ENCODE data around the gene PDE4D.

DNA sequence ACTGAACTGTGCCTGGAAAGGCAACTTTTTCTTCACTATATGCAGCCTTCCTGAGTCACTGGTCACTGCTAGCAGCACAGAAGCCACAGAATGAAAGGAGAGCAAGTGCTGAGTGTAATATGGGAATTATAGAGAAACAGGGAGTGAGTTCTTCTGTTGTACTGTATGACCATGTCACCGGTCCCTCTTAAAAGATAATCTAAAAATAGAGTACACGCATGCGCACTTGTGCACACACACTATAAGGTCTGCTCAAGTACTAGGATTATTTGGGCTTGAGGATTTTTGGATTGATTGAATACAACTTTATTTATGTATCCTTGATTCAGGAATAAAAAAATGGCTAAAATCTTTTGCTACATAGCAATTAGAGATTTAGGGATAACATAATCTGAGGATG is 571.9 kb downstream of the PDE4D start:
- TF ChIP-seq, protein P1, sequence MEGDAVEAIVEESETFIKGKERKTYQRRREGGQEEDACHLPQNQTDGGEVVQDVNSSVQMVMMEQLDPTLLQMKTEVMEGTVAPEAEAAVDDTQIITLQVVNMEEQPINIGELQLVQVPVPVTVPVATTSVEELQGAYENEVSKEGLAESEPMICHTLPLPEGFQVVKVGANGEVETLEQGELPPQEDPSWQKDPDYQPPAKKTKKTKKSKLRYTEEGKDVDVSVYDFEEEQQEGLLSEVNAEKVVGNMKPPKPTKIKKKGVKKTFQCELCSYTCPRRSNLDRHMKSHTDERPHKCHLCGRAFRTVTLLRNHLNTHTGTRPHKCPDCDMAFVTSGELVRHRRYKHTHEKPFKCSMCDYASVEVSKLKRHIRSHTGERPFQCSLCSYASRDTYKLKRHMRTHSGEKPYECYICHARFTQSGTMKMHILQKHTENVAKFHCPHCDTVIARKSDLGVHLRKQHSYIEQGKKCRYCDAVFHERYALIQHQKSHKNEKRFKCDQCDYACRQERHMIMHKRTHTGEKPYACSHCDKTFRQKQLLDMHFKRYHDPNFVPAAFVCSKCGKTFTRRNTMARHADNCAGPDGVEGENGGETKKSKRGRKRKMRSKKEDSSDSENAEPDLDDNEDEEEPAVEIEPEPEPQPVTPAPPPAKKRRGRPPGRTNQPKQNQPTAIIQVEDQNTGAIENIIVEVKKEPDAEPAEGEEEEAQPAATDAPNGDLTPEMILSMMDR (conservative IDR thresholded peaks at IDR 0.05 in 1 of 2, IDR thresholded peaks at IDR 0.05 in 1 of 2; ENCODE audit: extremely low read depth in 1 of 2, insufficient read depth in 1 of 2, low read depth in 1 of 2, low read length in 2 of 2): no peak
- no peak for TF ChIP-seq EZH2 (IDR thresholded peaks at IDR 0.05; ENCODE audit: borderline replicate concordance, low read length)
